C4-2B (cell line): ENCODE results near the gene ATRAID.

ENCODE experiments used
- CTCF ChIP-seq: fragments of 450-650 bp; conservative IDR thresholded peaks from 2 replicates; pipeline ENCODE4 v1.5.1; 2017; ENCODE audit warnings: mild to moderate bottlenecking
- ZFX ChIP-seq: fragments of 450-650 bp; IDR thresholded peaks from 2 replicates; pipeline ENCODE4 v1.6.1; 2017

- TF ChIP-seq CTCF = no peak
- no peak for TF ChIP-seq ZFX
These were observed 20.1 kb downstream of the ATRAID start for GRCh38 chr2:27231921-27232320.
